Measurements from ENCODE around the gene ASB7.

GRCh38 chr15:100690795-100691158 lies 88.4 kb downstream of the ASB7 start:
- no peak for TF ChIP-seq CTCF (IDR thresholded peaks at IDR 0.05)
- no peak for TF ChIP-seq POLR2A (IDR thresholded peaks at IDR 0.05)
